Measurements from ENCODE around the gene ADCK1. TPM values are rescaled to one million over a fixed set of nuclear protein-coding genes. Genes with fewer than 3 reads are reported as not detected.

ADCK1 gene
- total RNA-seq, 2 donors from 2014 or later, result 4.7 to 5.1 TPM

DNA sequence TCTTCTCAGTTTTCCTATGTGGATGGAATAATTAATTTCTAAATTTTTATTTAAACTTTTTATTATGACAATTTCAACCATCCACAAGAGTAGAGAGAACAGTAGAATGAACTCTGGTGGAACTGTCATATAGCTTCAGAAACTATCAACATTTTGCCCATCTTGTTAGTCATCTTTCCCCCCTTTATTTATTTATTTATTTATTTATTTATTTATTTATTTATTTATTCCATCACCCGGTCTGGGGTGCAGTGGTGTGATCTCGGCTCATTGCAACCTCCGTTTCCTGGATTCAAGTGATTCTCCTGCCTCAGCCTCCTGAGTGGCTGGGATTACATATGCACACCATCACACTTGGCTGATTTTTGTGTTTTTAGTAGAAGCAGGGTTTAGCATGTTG is 23.5 kb downstream of the ADCK1 start:
- no peak for ATAC-seq
- H3K27me3 Mint-ChIP-seq, result no peaks in the 10 kb centered on the region
- H3K9me3 ChIP-seq (ENCODE audit: control insufficient read depth, low read length, poor library complexity, severe bottlenecking), result no peaks in the 10 kb centered on the region
- DNase-seq, result no peak
- H3K27ac Mint-ChIP-seq, result no peak overlapping the region
- H3K4me3 Mint-ChIP-seq, result no peak overlapping the region
- peaks cover 4% of the 10 kb centered on the region for H3K4me1 Mint-ChIP-seq
- peaks cover 4% of the 10 kb centered on the region for H3K36me3 Mint-ChIP-seq (ENCODE audit: low read depth)

DNA sequence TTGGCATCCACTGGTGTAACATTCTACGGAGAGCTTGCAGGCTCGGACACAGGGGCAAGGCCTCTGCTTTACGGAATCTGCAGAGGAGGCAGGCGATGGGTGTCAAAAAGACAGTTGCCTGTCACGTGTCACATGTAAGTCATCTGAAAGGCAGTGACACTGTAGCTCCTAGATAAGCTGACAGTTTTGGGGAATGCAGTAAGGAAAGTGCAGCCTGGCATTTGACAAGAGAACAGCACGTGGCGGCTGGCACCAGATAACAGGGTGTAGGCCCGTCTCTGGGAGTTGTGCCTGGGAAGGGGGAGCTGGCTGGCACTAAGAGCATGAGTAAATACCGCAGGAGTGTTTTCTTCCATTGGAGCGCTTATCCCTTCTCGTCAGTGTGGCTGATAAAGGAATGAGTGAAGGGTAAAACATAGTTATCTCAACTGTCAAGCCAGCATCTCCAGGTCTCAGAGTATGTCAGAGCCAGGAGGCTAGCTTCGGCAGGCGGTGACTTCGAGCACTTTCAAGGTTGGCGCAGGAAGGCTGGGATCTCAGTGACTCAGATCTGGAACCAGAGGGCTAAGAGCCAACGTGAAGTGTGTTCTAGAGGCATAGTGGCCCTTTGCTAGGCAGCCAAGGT is 26.1 kb downstream of the ADCK1 start:
- H3K9me3 ChIP-seq (ENCODE audit: control insufficient read depth, low read length, poor library complexity, severe bottlenecking), result no peaks in the 10 kb centered on the region
- no peak for DNase-seq
- Mint-ChIP-seq H3K4me1 (peaks cover 4% of the 10 kb centered on the region), H3K36me3 (ENCODE audit: low read depth) (peaks cover 7% of the 10 kb centered on the region), H3K27ac (no peak overlapping the region), H3K4me3 (no peak overlapping the region), H3K27me3 (no peaks in the 10 kb centered on the region)
- ATAC-seq, result no peak

DNA sequence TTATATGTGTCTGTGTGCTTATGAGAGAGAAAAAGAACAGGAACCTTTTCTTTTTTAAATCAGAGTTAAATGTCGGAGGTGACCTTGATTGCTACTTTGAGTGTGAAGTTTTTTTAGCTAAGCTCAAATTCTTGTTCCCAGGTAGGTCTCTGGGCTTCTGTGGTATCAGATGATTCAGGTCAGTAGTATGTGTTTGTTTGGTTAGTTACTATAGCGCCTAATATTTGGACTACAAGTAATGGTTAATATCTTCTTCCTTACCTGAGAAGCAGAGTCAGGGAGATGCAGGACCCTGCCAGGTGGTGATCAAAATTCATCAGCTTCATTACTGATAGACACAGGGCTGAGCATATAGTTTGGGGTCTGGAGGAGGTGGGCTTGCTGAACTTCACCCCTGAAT is 30.8 kb downstream of the ADCK1 start:
- Mint-ChIP-seq H3K4me3 (no peak overlapping the region), H3K36me3 (ENCODE audit: low read depth) (peaks cover 9% of the 10 kb centered on the region), H3K27ac (no peak overlapping the region), H3K27me3 (no peaks in the 10 kb centered on the region), H3K4me1 (no peaks in the 10 kb centered on the region)
- no peaks in the 10 kb centered on the region for H3K9me3 ChIP-seq (ENCODE audit: control insufficient read depth, low read length, poor library complexity, severe bottlenecking)
- DNase-seq (no peak), ATAC-seq (no peak)

DNA sequence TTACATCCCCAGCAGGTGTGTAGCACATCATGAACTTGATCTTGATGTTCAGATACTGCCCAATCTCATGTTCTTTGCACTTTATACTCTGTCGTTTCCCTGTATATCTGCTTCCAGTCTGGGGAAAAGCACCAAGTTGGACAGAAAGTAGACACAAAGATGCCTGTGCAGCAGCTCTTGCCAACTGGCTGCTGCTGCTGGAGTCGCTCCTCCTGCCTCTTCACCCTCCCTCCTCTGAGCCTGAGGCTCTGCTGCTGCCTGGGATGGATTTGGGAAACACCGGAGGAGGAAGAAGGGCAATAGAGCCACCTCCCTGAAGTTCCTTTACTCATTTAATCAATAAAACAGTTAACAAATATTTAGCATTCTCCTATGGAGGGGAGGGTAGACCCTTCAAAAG is 32.4 kb downstream of the ADCK1 start:
- Mint-ChIP-seq H3K4me1 (no peaks in the 10 kb centered on the region), H3K27me3 (no peaks in the 10 kb centered on the region), H3K36me3 (ENCODE audit: low read depth) (peaks cover 9% of the 10 kb centered on the region), H3K4me3 (no peak overlapping the region), H3K27ac (no peak overlapping the region)
- no peak for DNase-seq
- no peak for ATAC-seq
- no peaks in the 10 kb centered on the region for H3K9me3 ChIP-seq (ENCODE audit: control insufficient read depth, low read length, poor library complexity, severe bottlenecking)

DNA sequence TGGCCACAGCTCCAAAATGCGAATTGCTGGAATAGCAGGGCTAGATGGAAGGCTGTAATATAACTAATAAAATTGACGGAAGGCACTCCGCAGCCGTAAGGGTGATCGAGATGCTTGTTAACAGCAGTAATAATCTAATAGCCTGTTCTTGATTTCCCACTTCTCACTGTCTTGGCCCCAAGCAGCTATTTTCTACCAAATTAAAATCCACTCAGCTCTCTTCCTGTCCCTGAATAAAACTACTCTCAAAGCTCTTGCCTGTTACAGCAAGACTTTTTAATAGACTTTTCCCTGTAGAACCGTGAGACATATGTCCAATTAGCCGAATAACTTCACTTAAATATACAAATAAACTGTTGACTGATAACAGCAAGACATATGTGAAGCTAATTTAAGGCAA is 38.0 kb downstream of the ADCK1 start:
- Mint-ChIP-seq H3K36me3 (ENCODE audit: low read depth) (peaks cover 7% of the 10 kb centered on the region), H3K27me3 (no peaks in the 10 kb centered on the region), H3K4me1 (peaks cover 9% of the 10 kb centered on the region), H3K4me3 (no peak overlapping the region), H3K27ac (peak overlapping the region; percentile 47)
- no peaks in the 10 kb centered on the region for H3K9me3 ChIP-seq (ENCODE audit: control insufficient read depth, low read length, poor library complexity, severe bottlenecking)
- no peak for ATAC-seq
- no peak for DNase-seq

DNA sequence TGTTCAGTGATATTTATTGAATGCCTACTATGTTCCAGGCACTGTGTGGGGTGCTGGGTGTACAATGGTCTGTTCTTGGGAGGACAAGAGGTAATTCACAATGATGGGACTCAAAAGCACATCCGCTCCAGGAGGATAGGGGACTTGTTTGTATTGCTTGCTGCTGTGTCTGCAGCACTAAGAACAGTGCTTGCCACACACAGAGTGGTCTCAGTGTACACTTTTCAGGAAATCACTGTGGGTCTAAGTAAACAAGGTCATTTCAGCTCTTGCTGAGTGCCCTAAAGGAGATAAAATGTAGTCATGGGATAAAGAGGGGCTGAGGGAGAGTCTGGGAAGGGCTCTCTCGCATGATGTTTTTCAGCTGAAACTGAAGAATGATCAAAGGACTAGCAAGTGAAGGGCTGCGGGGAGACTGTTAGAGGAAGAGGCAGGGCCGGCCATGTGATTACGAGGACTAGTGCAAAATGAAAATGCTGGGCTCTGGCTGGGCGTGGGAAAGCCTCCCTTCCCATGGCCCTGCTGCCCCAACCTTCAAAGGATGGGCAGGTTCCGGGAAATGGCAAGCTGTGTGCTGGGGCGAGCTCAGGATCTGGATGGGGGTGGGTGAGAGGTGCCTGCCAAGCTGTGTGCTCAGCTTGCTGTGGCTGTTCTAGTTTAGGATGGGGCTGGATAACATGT is 39.1 kb downstream of the ADCK1 start:
- H3K9me3 ChIP-seq (ENCODE audit: control insufficient read depth, low read length, poor library complexity, severe bottlenecking), result no peaks in the 10 kb centered on the region
- DNase-seq, result no peak
- H3K27me3 Mint-ChIP-seq, result no peaks in the 10 kb centered on the region
- peak overlapping the region; percentile 41 for H3K27ac Mint-ChIP-seq
- no peak overlapping the region for H3K4me3 Mint-ChIP-seq
- H3K4me1 Mint-ChIP-seq, result peaks cover 9% of the 10 kb centered on the region
- no peak for ATAC-seq
- peaks cover 4% of the 10 kb centered on the region for H3K36me3 Mint-ChIP-seq (ENCODE audit: low read depth)

DNA sequence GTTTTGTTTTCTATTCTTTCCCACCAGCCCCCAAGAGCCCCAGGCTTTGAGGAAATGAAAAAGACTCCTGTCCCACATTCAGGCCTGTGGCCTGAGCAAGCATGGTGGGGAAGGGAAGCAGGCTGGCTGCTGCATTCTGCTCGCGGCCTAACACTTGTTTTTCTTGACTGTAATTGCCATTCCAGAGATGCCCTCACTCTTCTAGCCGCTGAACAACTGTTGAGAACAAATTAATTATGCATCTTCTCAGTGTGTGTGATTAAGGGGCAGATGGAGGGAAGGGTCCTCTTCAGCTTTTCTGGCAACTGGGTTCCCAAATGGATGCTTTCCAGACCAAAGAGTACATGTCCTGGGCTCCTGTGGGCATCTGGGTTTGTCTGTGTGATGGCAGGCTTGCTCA is 43.3 kb downstream of the ADCK1 start:
- no peaks in the 10 kb centered on the region for H3K9me3 ChIP-seq (ENCODE audit: control insufficient read depth, low read length, poor library complexity, severe bottlenecking)
- Mint-ChIP-seq H3K4me3 (no peak overlapping the region), H3K27me3 (no peaks in the 10 kb centered on the region), H3K36me3 (ENCODE audit: low read depth) (peaks cover 8% of the 10 kb centered on the region), H3K27ac (peak overlapping the region; percentile 11), H3K4me1 (peaks cover 16% of the 10 kb centered on the region)
- ATAC-seq (no peak), DNase-seq (no peak)

DNA sequence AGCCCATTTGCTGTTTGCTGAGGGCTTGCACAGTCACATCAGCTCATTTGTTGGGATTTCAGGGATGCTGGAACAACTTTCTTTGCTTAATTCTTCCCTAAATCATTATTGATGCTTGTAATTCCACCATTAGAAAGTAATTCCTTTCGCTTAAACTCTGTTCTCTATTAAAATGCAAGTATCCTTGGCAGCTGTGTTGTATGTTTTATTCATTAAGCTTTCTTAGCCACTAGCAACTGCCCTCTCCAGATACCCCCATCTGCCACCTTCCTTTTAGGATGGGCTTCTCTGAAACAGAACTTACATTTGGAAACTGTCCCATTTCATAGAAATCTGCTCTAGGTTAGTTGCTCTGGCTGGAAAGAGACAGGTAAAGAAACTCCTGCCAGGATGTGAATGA is 43.7 kb downstream of the ADCK1 start:
- Mint-ChIP-seq H3K27ac (no peak overlapping the region), H3K4me3 (no peak overlapping the region), H3K4me1 (peaks cover 16% of the 10 kb centered on the region), H3K36me3 (ENCODE audit: low read depth) (peaks cover 8% of the 10 kb centered on the region), H3K27me3 (no peaks in the 10 kb centered on the region)
- DNase-seq (no peak), ATAC-seq (no peak)
- H3K9me3 ChIP-seq (ENCODE audit: control insufficient read depth, low read length, poor library complexity, severe bottlenecking), result no peaks in the 10 kb centered on the region

DNA sequence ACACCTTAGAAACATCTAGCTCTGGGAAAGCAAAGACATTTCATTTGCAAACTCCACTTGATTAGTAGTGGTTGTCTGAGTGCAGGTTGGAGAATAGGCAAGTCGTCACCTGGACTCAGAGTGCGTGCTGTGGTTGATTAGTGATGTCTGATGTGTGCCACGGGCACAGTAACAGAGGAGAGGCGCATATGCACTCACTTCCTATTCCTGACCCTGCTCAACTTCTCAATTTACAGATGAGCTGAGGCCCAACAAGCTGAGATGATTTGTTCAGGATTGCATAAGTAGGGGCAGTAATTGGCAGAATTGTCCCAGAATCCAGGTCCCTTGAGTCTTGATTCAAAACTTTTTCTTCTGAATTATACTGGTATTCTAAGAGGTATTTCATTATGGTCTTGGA is 44.9 kb downstream of the ADCK1 start:
- H3K27me3 Mint-ChIP-seq, result no peaks in the 10 kb centered on the region
- DNase-seq, result no peak

DNA sequence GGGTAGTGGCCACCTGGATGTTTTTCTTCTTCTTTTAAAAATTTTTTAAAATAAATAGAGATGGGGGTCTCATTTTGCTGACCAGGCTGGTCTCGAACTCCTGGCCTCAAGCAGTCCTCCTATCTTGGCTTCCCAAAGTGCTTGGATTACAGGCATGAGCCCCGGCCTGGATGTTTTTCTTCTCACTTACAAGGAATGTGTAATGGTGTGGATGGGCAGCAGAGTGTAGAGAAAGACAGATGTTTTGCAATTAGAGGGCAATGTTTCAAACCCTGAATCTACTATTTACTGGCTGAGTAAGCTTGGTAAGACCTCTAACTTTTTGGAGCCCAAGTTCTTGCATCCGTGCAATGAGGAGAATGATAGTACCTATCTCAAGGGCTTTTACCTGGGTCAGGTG is 48.1 kb downstream of the ADCK1 start:
- H3K27ac Mint-ChIP-seq, result no peak overlapping the region
- DNase-seq (no peak), ATAC-seq (no peak)
- H3K27me3 Mint-ChIP-seq, result no peaks in the 10 kb centered on the region
- H3K36me3 Mint-ChIP-seq (ENCODE audit: low read depth), result peaks cover 5% of the 10 kb centered on the region
- H3K4me3 Mint-ChIP-seq, result no peak overlapping the region
- H3K9me3 ChIP-seq (ENCODE audit: control insufficient read depth, low read length, poor library complexity, severe bottlenecking), result no peaks in the 10 kb centered on the region
- peaks cover 7% of the 10 kb centered on the region for H3K4me1 Mint-ChIP-seq

More for the DNA sequence above, 44.9 kb downstream of the ADCK1 start:
- Mint-ChIP-seq H3K36me3 (ENCODE audit: low read depth) (peaks cover 5% of the 10 kb centered on the region), H3K27ac (no peak overlapping the region), H3K4me3 (no peak overlapping the region), H3K4me1 (peaks cover 7% of the 10 kb centered on the region)
- no peak for ATAC-seq
- H3K9me3 ChIP-seq (ENCODE audit: control insufficient read depth, low read length, poor library complexity, severe bottlenecking), result no peaks in the 10 kb centered on the region

DNA sequence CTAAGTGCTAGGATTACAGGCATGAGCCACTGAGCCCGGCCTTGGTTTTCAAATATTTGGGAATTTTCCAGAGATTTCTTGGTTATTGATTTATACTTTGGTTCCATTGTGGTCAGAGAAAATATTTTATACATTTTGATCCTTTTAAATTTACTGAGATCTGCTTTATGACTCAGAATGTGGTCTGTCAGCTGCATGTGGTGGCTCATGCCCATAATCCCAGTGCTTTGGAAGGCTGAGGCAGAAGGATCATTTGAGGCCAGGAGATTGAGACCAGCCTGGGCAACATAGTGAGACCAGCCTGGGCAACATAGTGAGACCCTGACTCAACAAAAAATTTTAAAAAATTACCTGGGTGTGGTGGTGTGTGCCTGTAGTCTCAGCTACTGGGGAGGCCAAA is 49.8 kb downstream of the ADCK1 start:
- no peaks in the 10 kb centered on the region for H3K27me3 Mint-ChIP-seq
- H3K27ac Mint-ChIP-seq, result no peak overlapping the region
- no peak for DNase-seq
- no peak for ATAC-seq
- peaks cover 3% of the 10 kb centered on the region for H3K36me3 Mint-ChIP-seq (ENCODE audit: low read depth)
- peaks cover 7% of the 10 kb centered on the region for H3K4me1 Mint-ChIP-seq
- no peak overlapping the region for H3K4me3 Mint-ChIP-seq
- no peaks in the 10 kb centered on the region for H3K9me3 ChIP-seq (ENCODE audit: control insufficient read depth, low read length, poor library complexity, severe bottlenecking)

DNA sequence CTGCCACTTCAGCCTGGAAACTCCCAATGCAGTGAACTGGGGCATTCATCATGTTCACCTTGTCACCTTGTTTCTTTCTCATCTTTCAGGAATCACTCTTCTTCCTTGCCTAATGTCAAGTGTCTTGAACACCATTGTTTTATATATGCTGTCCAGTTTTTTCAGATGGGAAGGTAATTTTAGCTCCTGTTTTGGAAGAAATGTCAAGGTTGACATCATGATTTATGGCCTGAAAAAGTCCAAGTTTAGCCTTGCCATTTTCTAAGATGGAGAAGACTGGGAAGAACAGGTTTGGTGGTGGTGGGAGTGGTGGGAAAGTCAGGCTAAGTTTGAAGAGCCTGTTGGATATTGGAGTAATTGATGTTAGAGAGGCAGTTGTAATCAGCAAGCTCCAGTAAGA is 54.0 kb downstream of the ADCK1 start:
- no peak overlapping the region for H3K27ac Mint-ChIP-seq

DNA sequence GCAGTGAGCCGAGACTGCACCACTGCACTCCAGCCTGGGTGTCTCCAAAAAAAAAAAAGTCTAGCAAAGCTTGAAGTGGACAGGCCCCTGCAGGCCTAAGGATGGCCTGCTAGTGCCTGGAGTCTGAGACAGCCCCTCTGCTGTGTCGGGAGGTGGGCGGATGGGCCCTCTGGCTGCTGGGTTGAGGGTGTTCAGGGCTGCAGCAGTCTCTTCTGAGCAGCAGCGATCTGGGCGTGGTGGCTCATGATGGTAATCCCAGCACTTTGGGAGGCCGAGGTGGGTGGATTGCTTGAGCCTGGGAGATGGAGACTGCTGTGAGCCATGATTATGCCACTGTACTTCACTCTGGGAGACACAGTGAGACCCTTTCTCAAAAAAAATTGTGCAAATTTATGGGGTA is 57.0 kb downstream of the ADCK1 start:
- no peaks in the 10 kb centered on the region for H3K27me3 Mint-ChIP-seq
- H3K4me3 Mint-ChIP-seq, result no peak overlapping the region
- H3K9me3 ChIP-seq (ENCODE audit: control insufficient read depth, low read length, poor library complexity, severe bottlenecking), result no peaks in the 10 kb centered on the region
- no peak overlapping the region for H3K27ac Mint-ChIP-seq
- no peaks in the 10 kb centered on the region for H3K4me1 Mint-ChIP-seq
- ATAC-seq, result no peak
- DNase-seq, result no peak
- H3K36me3 Mint-ChIP-seq (ENCODE audit: low read depth), result peaks cover 6% of the 10 kb centered on the region

More for the DNA sequence above, 54.0 kb downstream of the ADCK1 start:
- ATAC-seq, result no peak
- Mint-ChIP-seq H3K4me3 (no peak overlapping the region), H3K27me3 (no peaks in the 10 kb centered on the region), H3K4me1 (no peaks in the 10 kb centered on the region), H3K36me3 (ENCODE audit: low read depth) (peaks cover 2% of the 10 kb centered on the region)
- no peaks in the 10 kb centered on the region for H3K9me3 ChIP-seq (ENCODE audit: control insufficient read depth, low read length, poor library complexity, severe bottlenecking)
- DNase-seq, result no peak

DNA sequence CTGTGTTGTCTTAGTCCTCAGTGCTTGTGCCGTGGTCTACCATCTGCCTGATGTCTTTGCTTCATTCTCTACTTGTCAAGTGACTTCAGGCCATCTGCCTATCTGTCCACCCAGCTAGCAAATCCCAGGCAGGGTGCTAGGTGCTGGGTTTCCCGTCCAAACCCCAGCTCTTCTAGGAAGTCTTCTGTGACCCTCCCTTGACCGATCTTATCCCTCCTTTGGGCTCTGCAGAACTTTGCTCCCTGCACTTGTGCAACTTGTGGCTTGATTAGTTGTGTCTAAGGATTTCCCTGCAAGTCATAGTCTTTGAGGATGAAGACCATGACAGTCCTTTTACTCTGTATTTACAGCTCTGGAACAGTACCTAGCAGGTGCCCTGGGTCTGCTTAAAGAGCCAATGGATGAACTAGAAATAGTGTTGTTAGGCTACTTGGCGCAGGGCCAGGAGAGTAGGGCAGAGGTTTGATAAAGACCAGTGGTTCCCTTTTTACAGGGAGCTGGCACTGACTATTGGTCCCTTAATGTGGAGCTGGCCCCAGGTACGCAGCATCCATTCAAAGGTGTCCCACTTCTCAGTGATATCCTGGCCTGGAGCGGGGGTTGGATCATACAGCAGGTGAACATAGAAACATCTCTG is 60.1 kb downstream of the ADCK1 start:
- Mint-ChIP-seq H3K36me3 (ENCODE audit: low read depth) (peaks cover 11% of the 10 kb centered on the region), H3K27me3 (no peaks in the 10 kb centered on the region), H3K4me1 (peaks cover 5% of the 10 kb centered on the region), H3K27ac (no peak overlapping the region), H3K4me3 (no peak overlapping the region)
- H3K9me3 ChIP-seq (ENCODE audit: control insufficient read depth, low read length, poor library complexity, severe bottlenecking), result no peaks in the 10 kb centered on the region
- DNase-seq (no peak), ATAC-seq (no peak)
